GM12872 (cell line): Measurements from ENCODE around the gene SLC11A1.

Source experiments
- CTCF ChIP-seq: IDR thresholded peaks from 3 replicates; pipeline ENCODE4 v1.5.1; 2011; ENCODE audit warnings: low read depth, mild to moderate bottlenecking, low read length, moderate library complexity; ENCODE audit not compliant: insufficient read depth

Gene SLC11A1

GRCh38 chr2:218378053-218378452 is 4.0 kb upstream of the SLC11A1 start:
- TF ChIP-seq CTCF: no peak

GRCh38 chr2:218382785-218383184 is 712 bp downstream of the SLC11A1 start:
- TF ChIP-seq CTCF: no peak

GRCh38 chr2:218383892-218384519 is 1.9 kb downstream of the SLC11A1 start:
- TF ChIP-seq CTCF: no peak

- TF ChIP-seq CTCF: no peak
Observed at GRCh38 chr2:218384975-218385374, 2.9 kb downstream of the SLC11A1 start.

GRCh38 chr2:218386505-218387368 is 4.7 kb downstream of the SLC11A1 start:
- no peak for TF ChIP-seq CTCF

- no peak for TF ChIP-seq CTCF
Observed at GRCh38 chr2:218387369-218388194, 5.5 kb downstream of the SLC11A1 start.
